GM08714 (cell line): ENCODE data around the gene CAPN2.

Experiments used
- H3K4me3 ChIP-seq: fragments of 200-500 bp; sonication (Bioruptor generic); 2 replicates; pipeline ENCODE4 v1.5.1; 2014; ENCODE audit warnings: mild to moderate bottlenecking, low read length, inconsistent platforms
- ZNF274 ChIP-seq: IDR thresholded peaks from 2 replicates; pipeline ENCODE4 v1.6.1; 2012; ENCODE audit warnings: mild to moderate bottlenecking, low read depth, low read length

The CAPN2 gene

DNA sequence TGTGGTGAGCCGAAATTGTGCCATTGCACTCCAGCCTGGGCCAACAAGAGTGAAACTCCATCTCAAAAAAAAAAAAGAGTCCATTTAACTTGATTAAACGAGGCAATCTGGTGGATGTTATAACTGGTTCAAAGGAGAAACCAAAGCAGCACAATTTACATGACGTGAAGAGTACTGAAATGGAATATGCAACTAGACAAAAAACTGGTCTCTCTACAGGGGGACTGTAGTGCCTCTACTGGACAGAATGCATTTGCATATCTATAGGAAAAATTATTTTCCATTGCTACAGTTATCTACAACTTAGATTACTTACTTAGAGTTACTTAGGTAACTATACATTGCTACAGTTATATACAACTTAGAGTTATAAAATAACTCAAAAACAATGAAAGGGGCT, 2.7 kb upstream of the CAPN2 start:
- TF ChIP-seq ZNF274, result no peak
- no peak overlapping the region for H3K4me3 ChIP-seq

DNA sequence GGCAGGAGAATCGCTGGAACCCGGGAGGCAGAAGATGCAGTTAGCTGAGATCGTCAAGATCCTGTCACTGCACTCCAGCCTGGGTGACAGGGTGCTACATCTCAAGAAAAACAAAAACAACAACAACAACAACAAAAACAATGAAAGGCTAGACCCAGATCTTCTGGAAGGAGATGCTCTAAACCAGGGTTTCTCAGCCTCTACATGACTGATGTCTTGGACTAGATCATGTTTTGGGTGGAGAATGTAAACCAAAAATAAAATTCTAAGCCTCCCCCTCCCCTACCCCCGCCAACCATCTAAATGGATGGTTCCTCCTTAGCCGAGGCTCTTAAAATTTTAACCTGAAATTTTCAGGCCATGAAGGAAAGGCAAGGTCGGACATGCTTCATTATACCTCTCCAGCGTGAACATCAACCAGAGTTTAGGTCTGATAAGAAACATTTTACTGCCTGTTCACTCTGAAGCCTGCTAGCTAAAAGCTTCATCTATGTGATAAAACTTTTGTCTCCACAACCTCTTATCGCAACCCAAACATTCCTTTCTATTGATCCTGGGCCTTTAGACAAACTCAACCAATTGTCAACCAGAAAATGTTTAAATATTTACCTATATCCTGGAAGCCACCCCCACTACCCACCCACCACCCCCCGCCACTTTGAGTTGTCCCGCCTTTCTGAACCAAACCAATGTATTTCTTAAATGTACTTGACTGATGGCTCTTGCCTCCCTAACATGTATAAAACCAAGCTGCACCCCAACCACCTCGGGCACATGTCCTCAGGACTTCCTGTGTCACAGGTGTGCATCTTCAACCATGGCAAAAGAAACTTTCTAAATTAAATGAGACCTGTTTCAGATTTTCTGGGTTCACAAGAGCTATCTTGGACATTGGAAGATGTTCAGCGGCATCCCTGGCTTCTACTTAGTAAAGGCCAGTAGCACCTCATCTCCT, 1.9 kb upstream of the CAPN2 start:
- no peak overlapping the region for H3K4me3 ChIP-seq
- no peak for TF ChIP-seq ZNF274

DNA sequence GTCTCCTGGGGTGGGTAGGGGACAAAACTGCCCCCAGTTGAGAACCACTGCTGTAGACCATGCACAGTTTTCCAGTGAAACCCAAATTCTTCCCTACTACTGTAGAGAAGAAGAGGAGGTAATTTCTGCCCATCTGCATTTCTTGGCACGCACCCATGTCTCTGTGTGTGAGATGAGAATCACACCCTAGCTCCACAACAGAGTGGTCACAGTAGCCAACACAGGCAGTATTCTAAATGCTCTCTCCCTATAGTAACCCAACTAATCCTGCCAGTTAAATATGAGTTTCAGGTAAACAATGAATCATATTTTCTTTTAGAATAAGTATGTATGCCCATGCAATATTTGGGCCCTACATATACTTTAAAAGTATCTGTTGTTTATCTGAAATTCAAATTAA, 1.2 kb upstream of the CAPN2 start:
- no peak overlapping the region for H3K4me3 ChIP-seq
- TF ChIP-seq ZNF274, result no peak

DNA sequence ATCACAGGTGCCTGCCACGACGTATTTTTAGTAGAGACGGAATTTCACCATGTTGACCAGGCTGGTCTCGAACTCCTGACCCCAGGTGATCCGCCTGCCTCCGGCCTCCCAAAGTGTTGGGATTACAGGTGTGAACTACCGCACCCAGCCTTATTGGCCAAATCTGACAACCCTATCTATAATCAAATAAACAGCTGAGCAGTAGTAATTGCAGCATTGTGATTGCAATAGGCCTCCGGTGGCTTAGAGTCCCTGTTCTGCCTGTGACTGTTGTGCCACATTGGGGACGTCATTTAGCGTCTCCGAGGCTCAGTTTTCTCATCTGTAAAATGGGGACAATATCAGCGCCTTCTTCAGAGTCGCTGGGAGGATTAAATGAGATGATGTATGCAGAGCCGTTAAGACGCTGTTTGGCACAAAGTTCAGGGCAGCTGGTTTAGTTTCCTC, 569 bp upstream of the CAPN2 start:
- peak overlapping the region; percentile 54; the same call in 1 of the 2 replicates for H3K4me3 ChIP-seq
- TF ChIP-seq ZNF274, result no peak

DNA sequence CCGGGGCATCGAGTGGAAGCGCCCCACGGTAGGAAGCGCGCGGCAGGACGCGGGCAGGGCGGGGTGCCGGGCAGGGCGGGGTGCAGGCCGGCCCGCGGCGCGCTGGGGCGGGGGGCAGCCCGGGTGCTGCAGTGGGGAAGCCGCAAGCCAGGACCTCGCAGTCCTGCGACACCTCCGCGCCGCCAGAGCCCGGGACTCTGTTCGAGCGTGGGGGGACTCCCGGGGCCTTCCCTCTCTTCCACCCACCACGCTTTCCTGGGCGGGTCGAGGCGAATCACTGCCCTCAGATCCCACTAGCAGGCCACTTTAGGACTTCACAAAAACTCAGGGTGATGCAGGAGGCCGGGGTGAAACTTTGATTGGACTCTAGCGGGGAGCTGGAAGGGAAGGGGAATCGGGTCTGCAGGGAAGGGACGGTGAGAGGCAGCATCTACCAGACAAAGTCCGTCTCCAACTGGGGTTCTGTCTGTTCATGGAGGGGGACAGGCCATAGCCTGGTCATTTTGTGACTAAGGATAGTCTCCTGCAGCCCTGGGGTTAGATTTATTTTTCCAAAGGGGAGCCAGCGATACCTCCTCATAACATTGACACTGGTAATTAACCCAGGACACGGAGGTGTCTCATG, 623 bp downstream of the CAPN2 start:
- peak overlapping the region; percentile 54; the same call in 1 of the 2 replicates for H3K4me3 ChIP-seq
- no peak for TF ChIP-seq ZNF274

DNA sequence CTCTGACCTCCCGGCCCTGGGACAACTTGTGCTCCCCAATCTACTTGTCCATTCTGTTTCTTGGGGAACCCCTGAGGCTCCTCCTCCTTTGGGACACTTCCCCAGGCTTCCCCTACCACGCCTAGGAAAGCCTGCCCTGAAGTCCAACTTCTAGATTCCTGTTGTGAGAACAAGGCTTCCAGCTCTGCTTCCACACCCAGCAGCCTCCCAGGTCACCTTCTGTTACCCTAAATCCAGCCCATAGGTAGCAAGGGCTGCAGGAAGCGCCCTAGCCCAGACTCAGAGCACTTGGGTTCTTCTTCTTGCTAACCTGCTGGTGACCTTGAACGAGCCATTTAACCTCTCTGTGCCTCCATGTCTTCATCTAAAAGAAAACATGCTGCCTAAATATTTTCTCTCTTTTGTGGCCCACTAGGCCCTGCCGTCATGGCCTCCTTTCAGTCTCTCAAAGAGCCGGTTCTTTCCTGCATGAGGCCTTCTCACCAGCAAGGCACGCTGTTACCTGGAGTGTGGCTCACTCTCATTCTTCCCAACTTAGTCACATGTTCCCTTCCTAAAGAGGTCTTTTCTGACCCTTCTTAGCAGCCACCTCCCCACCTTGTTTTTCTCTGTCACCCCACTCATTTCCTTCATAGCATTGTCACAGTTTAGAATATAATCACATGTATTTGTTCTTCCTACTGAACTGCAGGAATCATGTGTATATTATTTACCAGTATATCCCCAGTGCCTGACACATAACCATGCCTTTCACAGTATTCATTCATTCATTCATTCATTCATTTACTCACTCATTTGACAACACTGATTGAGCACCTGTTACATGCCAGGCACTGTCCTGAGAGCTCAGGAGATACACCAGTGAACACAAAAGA, 1.4 kb downstream of the CAPN2 start:
- H3K4me3 ChIP-seq, result no peak overlapping the region
- no peak for TF ChIP-seq ZNF274

DNA sequence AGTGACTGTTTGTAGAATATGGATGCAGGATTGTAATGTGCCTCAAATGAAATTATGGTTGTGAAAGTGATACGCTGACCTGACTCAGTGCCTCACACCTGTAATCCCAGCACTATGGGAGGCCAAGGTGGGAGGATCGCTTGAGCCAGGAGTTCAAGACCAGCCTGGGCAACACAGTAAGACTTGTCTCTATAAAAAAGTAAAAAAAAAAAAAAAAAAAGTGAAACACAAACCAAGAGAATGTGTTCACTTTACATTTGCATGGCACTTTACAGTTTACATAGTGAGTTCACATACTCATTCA, 2.0 kb downstream of the CAPN2 start:
- no peak overlapping the region for H3K4me3 ChIP-seq

DNA sequence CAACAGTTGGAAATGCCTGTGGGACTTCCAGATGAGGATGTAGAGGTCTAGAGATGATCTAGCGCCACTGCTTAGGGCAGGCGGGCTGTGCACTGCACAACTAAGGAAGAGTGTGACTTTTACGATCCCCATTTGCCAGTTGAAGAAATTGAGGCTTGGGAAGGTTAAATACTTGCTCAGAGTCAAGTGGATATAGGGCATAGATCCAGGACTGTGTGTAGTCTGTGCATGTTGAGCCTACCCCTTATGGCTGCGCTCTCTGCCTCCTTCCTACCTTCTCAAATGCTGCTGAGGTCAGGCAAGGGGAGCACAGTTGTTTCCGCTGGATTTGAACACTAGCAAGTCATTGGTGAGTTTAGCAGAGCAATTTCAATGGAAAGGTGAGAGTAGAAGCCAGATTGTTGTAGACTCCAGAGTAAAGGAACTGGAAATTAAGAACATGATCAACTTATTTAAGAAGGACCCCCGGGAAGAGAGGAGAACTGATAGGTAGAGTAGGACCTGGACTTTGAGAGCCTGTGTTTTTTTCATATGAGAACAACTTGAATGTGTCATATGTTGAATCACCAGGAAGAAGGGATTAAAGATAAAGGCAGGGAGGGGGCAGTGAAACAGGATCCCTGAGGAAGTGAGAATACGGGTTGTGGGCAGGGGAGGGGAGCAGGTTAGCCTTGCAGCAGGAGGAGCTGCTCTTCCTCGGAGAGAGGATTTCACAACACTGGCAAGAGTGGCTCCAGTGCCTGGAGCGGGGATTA, 2.7 kb downstream of the CAPN2 start:
- no peak overlapping the region for H3K4me3 ChIP-seq
- TF ChIP-seq ZNF274, result no peak

More for the DNA sequence above, 2.0 kb downstream of the CAPN2 start:
- TF ChIP-seq ZNF274, result no peak

DNA sequence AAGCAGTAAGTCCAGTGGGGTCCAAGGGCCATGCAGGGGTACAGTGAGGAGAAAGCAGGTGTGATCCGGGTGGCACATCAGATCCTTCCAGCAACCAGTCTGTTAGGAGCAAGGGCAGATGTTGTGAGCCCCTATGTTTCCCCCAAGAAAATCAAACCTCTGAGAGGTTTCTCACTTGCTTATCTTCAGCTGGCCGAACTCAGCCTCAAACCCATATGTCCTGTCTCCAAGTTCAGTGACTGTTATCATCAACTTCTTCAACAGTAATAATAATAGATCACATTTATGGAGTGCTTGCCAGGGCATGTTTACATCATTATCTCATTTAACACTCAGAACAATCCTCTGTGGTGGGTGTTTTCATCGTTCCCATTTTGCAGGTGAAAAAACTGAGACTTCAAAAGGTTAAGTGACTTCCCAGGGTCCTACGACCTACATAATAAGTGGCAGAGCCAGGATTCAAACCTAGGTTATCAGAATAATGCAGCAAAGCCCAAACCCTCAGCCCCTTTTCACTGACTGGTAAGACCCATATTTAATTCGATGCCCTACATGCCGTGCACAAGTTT, 3.3 kb downstream of the CAPN2 start:
- no peak overlapping the region for H3K4me3 ChIP-seq

DNA sequence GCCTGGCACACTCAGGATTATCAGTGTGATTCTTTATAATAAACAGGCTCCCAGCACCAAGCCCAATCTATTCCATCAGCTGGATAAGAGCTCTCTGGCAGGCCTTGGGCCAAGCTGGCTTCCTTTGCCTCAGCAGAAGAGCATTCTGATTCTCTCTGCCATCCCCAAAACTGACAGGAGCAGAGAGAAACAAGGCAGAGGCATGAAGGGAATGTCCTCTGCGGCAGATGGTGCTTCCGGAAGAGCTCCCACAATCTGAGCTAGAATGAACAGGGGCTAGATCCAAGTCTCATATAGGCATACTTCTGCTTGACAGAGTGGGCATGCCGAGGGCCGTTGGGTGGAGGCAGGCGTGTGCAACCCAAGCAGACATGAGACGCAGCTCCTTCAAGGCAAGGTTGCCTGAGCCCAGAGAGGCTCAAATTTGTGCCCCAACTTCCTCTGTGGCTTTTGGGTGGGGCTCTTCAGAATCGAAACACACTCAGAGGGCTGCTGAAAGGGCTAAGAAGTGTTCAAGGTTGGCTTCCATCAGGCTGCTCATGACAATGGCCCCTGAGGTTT, 4.0 kb downstream of the CAPN2 start:
- no peak for TF ChIP-seq ZNF274
- H3K4me3 ChIP-seq, result no peak overlapping the region

More for the DNA sequence above, 3.3 kb downstream of the CAPN2 start:
- TF ChIP-seq ZNF274, result no peak

DNA sequence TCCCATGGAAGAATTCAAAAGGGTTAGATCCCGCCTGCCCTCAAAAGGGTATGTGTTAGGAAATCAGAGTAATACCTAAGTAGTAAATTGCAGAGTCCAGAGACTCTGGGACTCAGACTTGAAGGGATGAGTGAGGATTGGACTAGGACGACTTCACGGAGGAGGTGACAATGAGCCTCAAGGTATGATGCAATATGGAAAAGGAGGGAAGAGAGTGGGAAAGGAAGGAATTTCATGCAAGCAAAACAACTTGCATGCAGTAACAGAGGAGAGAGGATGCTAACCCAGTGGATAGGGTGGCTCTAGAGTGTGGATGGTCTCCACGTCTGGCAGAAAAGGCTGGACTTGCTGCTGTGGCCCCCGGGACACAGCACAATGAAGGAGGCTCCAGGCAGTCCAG, 4.8 kb downstream of the CAPN2 start:
- H3K4me3 ChIP-seq, result no peak overlapping the region
- TF ChIP-seq ZNF274, result no peak

DNA sequence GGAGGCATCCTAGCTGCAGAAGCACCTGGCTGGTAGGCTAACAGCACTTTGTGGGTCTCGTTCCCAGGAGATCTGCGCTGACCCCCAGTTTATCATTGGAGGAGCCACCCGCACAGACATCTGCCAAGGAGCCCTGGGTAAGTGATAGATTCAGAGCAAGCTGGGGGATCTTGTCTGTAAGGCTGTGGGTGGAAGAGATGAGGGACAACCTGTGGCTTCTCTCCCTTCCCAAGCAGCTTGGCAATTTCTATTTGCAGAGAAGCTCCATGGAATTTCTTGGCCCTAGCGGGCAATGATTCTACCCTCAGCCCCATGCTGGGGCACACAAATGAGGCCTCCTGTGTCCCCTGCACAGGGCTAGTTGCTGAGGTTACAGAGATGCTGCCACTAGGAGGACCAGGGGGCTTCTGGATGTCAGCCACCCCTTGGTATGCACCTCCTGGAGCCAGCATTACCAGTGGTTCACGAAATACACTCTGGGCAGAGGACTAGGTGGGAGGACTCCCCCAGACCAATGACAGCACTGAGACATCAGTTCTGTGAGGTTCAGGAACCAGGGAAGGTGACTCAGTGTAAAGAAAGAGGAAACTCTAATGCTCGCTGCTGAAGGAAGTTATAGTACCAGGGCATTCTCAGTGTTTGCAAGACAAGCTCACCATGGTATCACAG, 5.5 kb downstream of the CAPN2 start:
- TF ChIP-seq ZNF274, result no peak
- no peak overlapping the region for H3K4me3 ChIP-seq

DNA sequence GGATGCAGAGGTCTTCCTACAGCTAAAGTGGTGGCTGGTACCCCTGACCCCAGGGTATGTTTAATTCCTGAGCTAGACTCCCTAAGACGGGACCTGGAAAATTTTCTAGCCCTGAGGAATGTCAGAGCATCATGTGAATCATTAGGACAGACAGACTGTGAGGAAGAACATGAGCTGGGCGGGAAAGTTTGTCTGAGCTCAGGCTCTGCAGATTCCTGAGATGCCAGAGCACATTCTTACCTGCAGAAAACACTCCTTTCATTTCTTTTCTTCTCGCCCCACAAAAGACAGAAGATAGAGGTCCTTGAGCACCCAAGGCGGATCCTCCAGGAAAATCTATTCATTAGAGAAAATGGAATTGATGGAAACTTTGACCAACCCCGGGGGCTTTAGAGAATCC, 6.5 kb downstream of the CAPN2 start:
- no peak for TF ChIP-seq ZNF274
- H3K4me3 ChIP-seq, result no peak overlapping the region
